Measurements from ENCODE around the gene TUBB4A.

- TF ChIP-seq CTCF (IDR thresholded peaks at IDR 0.05) = no peak
- no peak for TF ChIP-seq POLR2A (IDR thresholded peaks at IDR 0.05)
These were observed 41.8 kb upstream of the TUBB4A start for GRCh38 chr19:6543866-6544347.

Data from right lobe of liver (tissue), 4 donors.